Astrocyte (in vitro differentiated cells and primary cell): Measurements from ENCODE around the gene PRKCE. TPM values are rescaled to one million over a fixed set of nuclear protein-coding genes. Genes with fewer than 3 reads are reported as not detected.

Experiments used
- DNase-seq: peaks from one replicate; pipeline ENCODE4 v3.0.0-alpha.2; 2010; ENCODE audit warnings: low read depth
- FAIRE-seq: peaks from 2 replicates; lab custom pipeline; 2011; peaks lifted over from hg19 to GRCh38; lab: Jason Lieb, UNC
- H2AFZ ChIP-seq: 2 replicates; pipeline ENCODE4 v1.6.0; 2012; ENCODE audit warnings: low read depth, low read length, inconsistent platforms
- H3K27ac ChIP-seq: 2 replicates; pipeline ENCODE4 v1.5.1; 2011; ENCODE audit warnings: low read depth, low read length, inconsistent platforms
- H3K27me3 ChIP-seq: 2 replicates; pipeline ENCODE4 v1.6.0; 2011; ENCODE audit warnings: low read length, inconsistent platforms; ENCODE audit not compliant: insufficient read depth
- H3K36me3 ChIP-seq: 2 replicates; pipeline ENCODE4 v1.5.1; 2011; ENCODE audit warnings: low read length, inconsistent platforms; ENCODE audit not compliant: insufficient read depth
- H3K4me1 ChIP-seq: 2 replicates; pipeline ENCODE4 v1.5.1; 2011; ENCODE audit warnings: low read length, inconsistent platforms; ENCODE audit not compliant: insufficient read depth
- H3K4me2 ChIP-seq: 2 replicates; pipeline ENCODE4 v1.6.0; 2012; ENCODE audit warnings: low read length, inconsistent platforms
- H3K4me3 ChIP-seq: 2 replicates; pipeline ENCODE4 v1.5.1; 2011; ENCODE audit warnings: low read depth, mild to moderate bottlenecking, low read length, inconsistent platforms; ENCODE audit not compliant: insufficient read depth
- H3K79me2 ChIP-seq: 2 replicates; pipeline ENCODE4 v1.6.0; 2012; ENCODE audit warnings: mild to moderate bottlenecking, low read length, inconsistent platforms; ENCODE audit not compliant: insufficient read depth
- H3K9ac ChIP-seq: 2 replicates; pipeline ENCODE4 v1.6.0; 2012; ENCODE audit warnings: mild to moderate bottlenecking, low read length, inconsistent platforms
- H3K9me3 ChIP-seq: 2 replicates; pipeline ENCODE4 v1.5.1; 2012; ENCODE audit warnings: low read depth, mild to moderate bottlenecking, low read length, inconsistent platforms; ENCODE audit not compliant: insufficient read depth
- H4K20me1 ChIP-seq: 2 replicates; pipeline ENCODE4 v1.6.0; 2012; ENCODE audit warnings: low read length, inconsistent platforms; ENCODE audit not compliant: insufficient read depth
- H3K27ac Mint-ChIP-seq: one replicate; pipeline ENCODE4 v1.8.0; 2021; ENCODE audit warnings: mild to moderate bottlenecking, mixed read lengths; ENCODE audit not compliant: unreplicated experiment
- H3K27me3 Mint-ChIP-seq: one replicate; pipeline ENCODE4 v1.8.0; 2021; ENCODE audit warnings: low read depth, mixed read lengths; ENCODE audit not compliant: unreplicated experiment
- H3K36me3 Mint-ChIP-seq: one replicate; pipeline ENCODE4 v1.8.0; 2021; ENCODE audit warnings: low read depth, mixed read lengths; ENCODE audit not compliant: unreplicated experiment
- H3K4me1 Mint-ChIP-seq: one replicate; pipeline ENCODE4 v1.8.0; 2021; ENCODE audit warnings: low read depth, mixed read lengths; ENCODE audit not compliant: unreplicated experiment
- H3K4me3 Mint-ChIP-seq: one replicate; pipeline ENCODE4 v1.8.0; 2021; ENCODE audit warnings: mild to moderate bottlenecking, moderate library complexity, mixed read lengths; ENCODE audit not compliant: unreplicated experiment
- H3K9me3 Mint-ChIP-seq: one replicate; pipeline ENCODE4 v1.8.0; 2021; ENCODE audit warnings: mild to moderate bottlenecking, mixed read lengths; ENCODE audit not compliant: unreplicated experiment
- EZH2 ChIP-seq: IDR thresholded peaks from 2 replicates; pipeline ENCODE4 v1.6.1; 2012; ENCODE audit warnings: mild to moderate bottlenecking, low read length, inconsistent platforms; ENCODE audit not compliant: insufficient read depth
- total RNA-seq: library from RNA; stranded (reverse); gene quantifications from 2 replicates; pipeline ENCODE4 v1.2.1, GENCODE V29; 2021
- TF ChIP-seq, protein P1 (sequence below): IDR thresholded peaks from 2 replicates; pipeline ENCODE4 v1.5.1; 2011; ENCODE audit warnings: low read depth, mild to moderate bottlenecking, inconsistent platforms, low read length, moderate library complexity; ENCODE audit not compliant: insufficient read depth

The PRKCE gene
- total RNA-seq, 1 donor from 2014 or later, result 12.8 TPM

DNA sequence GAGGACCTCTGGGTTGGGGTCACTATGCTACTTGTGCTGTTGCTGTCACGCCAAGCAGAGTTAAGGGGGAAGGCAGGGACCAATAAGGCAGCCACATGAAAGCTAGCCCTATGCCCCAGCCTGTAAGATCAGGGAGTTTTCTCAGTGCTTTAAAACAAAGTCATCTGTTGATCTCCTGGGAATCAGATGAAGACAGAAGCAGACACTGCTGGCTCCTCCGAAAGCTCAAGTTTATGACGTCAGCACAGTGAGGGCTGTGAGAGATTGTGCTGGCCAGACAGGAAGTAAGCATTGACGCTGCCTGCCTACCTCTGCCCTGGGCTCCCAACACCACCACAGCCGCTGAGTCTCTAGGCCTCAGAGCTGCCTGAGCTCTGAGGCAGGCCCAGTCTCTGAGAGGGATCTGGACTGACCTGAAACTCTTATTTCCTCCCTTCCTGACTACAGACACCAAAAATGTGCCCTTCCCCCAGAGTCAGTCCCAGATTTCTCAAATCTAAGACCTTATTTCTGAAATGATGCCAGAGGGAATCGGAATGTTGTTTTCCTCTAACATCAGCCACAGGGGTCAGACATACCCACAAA lies 527.7 kb downstream of the PRKCE start:
- peak overlapping the region; percentile 96 for H3K27ac Mint-ChIP-seq
- peaks cover 27% of the 10 kb centered on the region for H3K4me1 Mint-ChIP-seq
- FAIRE-seq (peak; percentile 66), DNase-seq (peak; percentile 97)
- no peaks in the 10 kb centered on the region for H4K20me1 ChIP-seq
- H3K79me2 ChIP-seq, result no peaks in the 10 kb centered on the region
- no peaks in the 10 kb centered on the region for H3K9me3 ChIP-seq
- no peak overlapping the region for H3K4me3 Mint-ChIP-seq
- peaks cover 5% of the 10 kb centered on the region for H3K27me3 Mint-ChIP-seq
- no peak overlapping the region for H3K4me3 ChIP-seq
- peak overlapping the region; percentile 85 for H3K27ac ChIP-seq
- no peaks in the 10 kb centered on the region for H3K36me3 ChIP-seq
- no peak for TF ChIP-seq EZH2
- TF ChIP-seq, protein P1, sequence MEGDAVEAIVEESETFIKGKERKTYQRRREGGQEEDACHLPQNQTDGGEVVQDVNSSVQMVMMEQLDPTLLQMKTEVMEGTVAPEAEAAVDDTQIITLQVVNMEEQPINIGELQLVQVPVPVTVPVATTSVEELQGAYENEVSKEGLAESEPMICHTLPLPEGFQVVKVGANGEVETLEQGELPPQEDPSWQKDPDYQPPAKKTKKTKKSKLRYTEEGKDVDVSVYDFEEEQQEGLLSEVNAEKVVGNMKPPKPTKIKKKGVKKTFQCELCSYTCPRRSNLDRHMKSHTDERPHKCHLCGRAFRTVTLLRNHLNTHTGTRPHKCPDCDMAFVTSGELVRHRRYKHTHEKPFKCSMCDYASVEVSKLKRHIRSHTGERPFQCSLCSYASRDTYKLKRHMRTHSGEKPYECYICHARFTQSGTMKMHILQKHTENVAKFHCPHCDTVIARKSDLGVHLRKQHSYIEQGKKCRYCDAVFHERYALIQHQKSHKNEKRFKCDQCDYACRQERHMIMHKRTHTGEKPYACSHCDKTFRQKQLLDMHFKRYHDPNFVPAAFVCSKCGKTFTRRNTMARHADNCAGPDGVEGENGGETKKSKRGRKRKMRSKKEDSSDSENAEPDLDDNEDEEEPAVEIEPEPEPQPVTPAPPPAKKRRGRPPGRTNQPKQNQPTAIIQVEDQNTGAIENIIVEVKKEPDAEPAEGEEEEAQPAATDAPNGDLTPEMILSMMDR, result no peak
- peak overlapping the region; percentile 48 for H2AFZ ChIP-seq
- peaks cover 2% of the 10 kb centered on the region for H3K36me3 Mint-ChIP-seq
- no peaks in the 10 kb centered on the region for H3K27me3 ChIP-seq
- H3K4me2 ChIP-seq, result peak overlapping the region; percentile 24
- H3K9ac ChIP-seq, result peak overlapping the region; percentile 73
- peaks cover 21% of the 10 kb centered on the region for H3K4me1 ChIP-seq
- peaks cover 3% of the 10 kb centered on the region for H3K9me3 Mint-ChIP-seq

DNA sequence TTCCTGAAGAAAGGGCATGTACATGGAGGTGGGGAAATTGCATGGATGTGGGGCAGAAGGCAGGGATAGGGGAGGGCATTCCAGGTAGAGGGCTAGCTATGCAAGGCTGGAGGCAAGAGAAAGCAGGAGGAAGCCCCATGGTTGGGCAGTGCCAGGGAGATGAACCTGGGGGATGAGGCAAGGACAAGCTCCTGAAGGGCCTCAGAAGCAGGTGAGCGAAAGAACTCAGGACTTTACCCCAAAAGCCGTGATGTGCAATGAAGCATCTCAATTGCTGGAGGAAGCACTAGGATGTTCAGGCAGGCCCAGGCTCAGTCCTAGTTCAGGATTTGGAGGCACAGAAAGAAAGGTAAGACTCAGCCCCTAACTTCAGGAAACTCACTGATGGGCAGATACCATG lies 528.7 kb downstream of the PRKCE start:
- Histone ChIP-seq H3K4me2 (no peak overlapping the region), H3K79me2 (no peaks in the 10 kb centered on the region), H3K9me3 (no peaks in the 10 kb centered on the region), H3K27ac (no peak overlapping the region), H3K36me3 (no peaks in the 10 kb centered on the region), H3K27me3 (no peaks in the 10 kb centered on the region), H4K20me1 (no peaks in the 10 kb centered on the region), H3K4me1 (peaks cover 21% of the 10 kb centered on the region), H3K9ac (no peak overlapping the region), H3K4me3 (no peak overlapping the region), H2AFZ (no peak overlapping the region)
- peaks cover 5% of the 10 kb centered on the region for H3K27me3 Mint-ChIP-seq
- H3K36me3 Mint-ChIP-seq, result peaks cover 12% of the 10 kb centered on the region
- H3K9me3 Mint-ChIP-seq, result peaks cover 3% of the 10 kb centered on the region
- FAIRE-seq (no peak), DNase-seq (no peak)
- H3K4me3 Mint-ChIP-seq, result no peak overlapping the region
- peaks cover 24% of the 10 kb centered on the region for H3K4me1 Mint-ChIP-seq
- no peak overlapping the region for H3K27ac Mint-ChIP-seq
- TF ChIP-seq EZH2, result no peak
- TF ChIP-seq, protein P1, result no peak

DNA sequence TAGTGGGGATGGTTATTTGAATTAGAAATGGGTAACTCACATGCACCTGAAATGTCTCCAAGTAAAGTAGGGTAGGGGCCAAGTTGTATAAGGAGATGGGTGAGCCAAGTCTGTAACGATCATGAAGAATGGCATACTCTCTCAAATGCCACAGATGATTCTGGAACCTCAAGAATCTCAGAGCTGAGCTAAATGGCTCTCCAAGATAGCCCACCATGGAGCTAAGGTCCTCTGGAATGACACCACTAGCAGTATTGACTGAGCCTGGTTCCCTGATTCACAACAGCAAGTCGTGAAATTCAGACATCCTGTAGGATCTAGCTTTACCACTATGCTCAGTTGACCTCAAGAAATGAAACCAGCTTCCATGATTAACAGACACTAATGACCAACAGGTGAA lies 529.8 kb downstream of the PRKCE start:
- peaks cover 16% of the 10 kb centered on the region for H3K4me1 Mint-ChIP-seq
- no peaks in the 10 kb centered on the region for H3K79me2 ChIP-seq
- H3K9ac ChIP-seq, result no peak overlapping the region
- H3K36me3 Mint-ChIP-seq, result peaks cover 12% of the 10 kb centered on the region
- DNase-seq (no peak), FAIRE-seq (no peak)
- peaks cover 16% of the 10 kb centered on the region for H3K4me1 ChIP-seq
- no peak overlapping the region for H2AFZ ChIP-seq
- no peak overlapping the region for H3K27ac ChIP-seq
- H3K27me3 ChIP-seq, result no peaks in the 10 kb centered on the region
- H4K20me1 ChIP-seq, result no peaks in the 10 kb centered on the region
- no peak overlapping the region for H3K4me3 Mint-ChIP-seq
- H3K9me3 Mint-ChIP-seq, result no peaks in the 10 kb centered on the region
- no peaks in the 10 kb centered on the region for H3K36me3 ChIP-seq
- no peaks in the 10 kb centered on the region for H3K9me3 ChIP-seq
- no peak overlapping the region for H3K4me3 ChIP-seq
- peaks cover 5% of the 10 kb centered on the region for H3K27me3 Mint-ChIP-seq
- no peak overlapping the region for H3K4me2 ChIP-seq
- TF ChIP-seq, protein P1, result no peak
- TF ChIP-seq EZH2, result no peak
- H3K27ac Mint-ChIP-seq, result no peak overlapping the region
